Left ventricle myocardium inferior (tissue), 1 donor: Measurements from ENCODE around the gene TSC22D2. TPM values are rescaled to one million over a fixed set of nuclear protein-coding genes. Genes with fewer than 3 reads are reported as not detected.

Source experiments
- DNase-seq: peaks from one replicate; pipeline ENCODE4 v3.0.0-alpha.2; 2020
- H3K27ac ChIP-seq: fragments of 200-600 bp; replicated peaks from 2 replicates; pipeline ENCODE4 v1.8.0; 2021
- H3K27me3 ChIP-seq: fragments of 200-600 bp; 2 replicates; pipeline ENCODE4 v1.8.0; 2021; ENCODE audit warnings: low read depth
- H3K36me3 ChIP-seq: fragments of 200-600 bp; 2 replicates; pipeline ENCODE4 v1.8.0; 2021
- H3K4me1 ChIP-seq: fragments of 200-600 bp; 2 replicates; pipeline ENCODE4 v1.8.0; 2021
- H3K4me3 ChIP-seq: fragments of 200-600 bp; 2 replicates; pipeline ENCODE4 v1.8.0; 2021; ENCODE audit warnings: mild to moderate bottlenecking, moderate library complexity
- H3K9me3 ChIP-seq: fragments of 200-600 bp; replicated peaks from 2 replicates; pipeline ENCODE4 v1.8.0; 2021
- CTCF ChIP-seq: fragments of 200-600 bp; IDR thresholded peaks from 2 replicates; pipeline ENCODE4 v1.8.0; 2021; ENCODE audit warnings: antibody characterized with exemption, mild to moderate bottlenecking, borderline replicate concordance
- intact Hi-C: fragments of 100-400 bp; cut with micrococcal nuclease; formaldehyde crosslinking; loops from one replicate; pipeline ENCODE4 v1.11.0; 2022
- total RNA-seq: library from RNA; stranded (reverse); fragmentation: NEBNext Ultra II Directional; extraction: Animal tissue kit (Norgen Biotek cat#: 25700); gene quantifications from one replicate; pipeline ENCODE4 v1.2.1, GENCODE V29; 2021
- donor health status: DM: no; HTN: yes; CAD: no; lungs with severe emphysema.

TSC22D2 gene
- total RNA-seq, 1 donor from 2014 or later, result 21.9 TPM

DNA sequence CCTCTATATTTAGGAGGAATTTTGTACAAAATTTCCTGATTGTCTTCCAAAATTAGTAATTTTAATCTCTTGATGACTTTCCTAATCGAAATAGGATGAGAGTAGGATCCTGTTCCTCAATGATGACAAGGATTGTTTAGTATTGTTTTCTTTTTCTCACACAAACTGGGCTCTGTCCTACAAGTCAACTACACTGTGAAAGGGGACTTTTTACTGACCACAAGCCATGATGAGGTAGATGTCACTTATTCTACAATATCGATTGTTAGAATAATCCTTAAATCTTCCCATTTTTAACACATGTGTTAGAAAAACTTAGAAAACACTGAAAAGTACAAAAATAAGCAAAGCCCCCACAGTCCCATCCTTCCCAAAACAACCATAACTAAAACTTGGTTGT lies 35.8 kb upstream of the TSC22D2 start:
- no peak for DNase-seq
- Histone ChIP-seq H3K4me3 (no peak overlapping the region), H3K27ac (peak overlapping the region; percentile 94), H3K9me3 (peaks cover 3% of the 10 kb centered on the region), H3K36me3 (no peaks in the 10 kb centered on the region), H3K27me3 (no peaks in the 10 kb centered on the region), H3K4me1 (peaks cover 44% of the 10 kb centered on the region)
- no peak for TF ChIP-seq CTCF
- intact Hi-C loops, result no loop called here

GRCh38 chr3:150372722-150373121 lies 35.4 kb upstream of the TSC22D2 start:
- intact Hi-C loops, result no loop called here
- H3K4me1 ChIP-seq, result peaks cover 44% of the 10 kb centered on the region

GRCh38 chr3:150373234-150373875 lies 34.7 kb upstream of the TSC22D2 start:
- no peak for TF ChIP-seq CTCF
- DNase-seq, result no peak
- Histone ChIP-seq H3K4me1 (peaks cover 44% of the 10 kb centered on the region), H3K9me3 (peaks cover 3% of the 10 kb centered on the region), H3K4me3 (no peak overlapping the region), H3K36me3 (no peaks in the 10 kb centered on the region), H3K27me3 (no peaks in the 10 kb centered on the region), H3K27ac (no peak overlapping the region)
- intact Hi-C loops, result no loop called here

More at GRCh38 chr3:150372722-150373121, 35.4 kb upstream of the TSC22D2 start:
- peaks cover 3% of the 10 kb centered on the region for H3K9me3 ChIP-seq
- peak overlapping the region; percentile 94 for H3K27ac ChIP-seq
- no peaks in the 10 kb centered on the region for H3K36me3 ChIP-seq
- DNase-seq, result no peak
- H3K4me3 ChIP-seq, result no peak overlapping the region
- TF ChIP-seq CTCF, result peak; percentile 17
- H3K27me3 ChIP-seq, result no peaks in the 10 kb centered on the region

GRCh38 chr3:150374975-150375374 lies 33.1 kb upstream of the TSC22D2 start:
- Histone ChIP-seq H3K4me3 (no peak overlapping the region), H3K27ac (no peak overlapping the region), H3K27me3 (no peaks in the 10 kb centered on the region), H3K4me1 (peaks cover 39% of the 10 kb centered on the region), H3K36me3 (no peaks in the 10 kb centered on the region), H3K9me3 (peaks cover 3% of the 10 kb centered on the region)
- intact Hi-C loops, result no loop called here
- DNase-seq, result no peak
- no peak for TF ChIP-seq CTCF

DNA sequence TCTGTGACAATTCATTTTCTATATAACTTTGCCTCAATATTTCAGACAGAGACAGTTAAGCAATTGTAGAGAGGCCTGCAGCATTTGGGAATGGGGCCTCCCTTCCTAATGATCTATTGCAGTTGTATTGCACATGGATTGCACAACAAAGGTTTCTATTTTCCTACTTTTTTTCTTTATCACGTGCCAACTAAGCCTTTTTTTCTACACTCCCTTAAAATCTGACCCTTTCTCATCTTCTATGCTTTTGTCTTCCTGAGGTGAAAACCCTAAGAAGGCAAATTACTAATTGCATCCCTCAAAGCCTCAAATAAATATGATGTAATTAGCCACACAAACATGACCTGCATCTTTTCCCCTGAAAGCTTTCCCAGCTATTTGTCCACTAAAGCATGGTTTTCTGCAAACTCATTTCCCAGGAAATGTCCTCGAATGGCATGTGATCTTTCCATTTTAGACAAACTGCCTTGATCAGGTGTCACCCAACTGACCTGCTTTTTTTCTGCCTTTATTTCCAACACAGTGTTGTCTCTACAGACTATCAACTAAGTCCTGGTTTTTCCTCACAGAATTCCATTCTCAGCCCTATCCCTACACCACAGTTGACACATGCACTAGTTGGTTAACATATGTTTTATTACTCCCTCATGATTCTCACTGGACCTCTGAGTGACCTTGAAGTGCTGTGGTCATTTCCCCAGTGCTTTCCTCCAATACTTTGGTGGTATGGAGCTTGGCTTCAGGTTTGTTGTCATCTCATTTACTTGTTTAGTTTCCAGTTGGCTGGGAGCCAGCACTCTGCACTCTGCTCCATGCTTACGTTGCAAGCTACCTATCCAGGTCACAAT lies 31.9 kb upstream of the TSC22D2 start:
- H3K4me3 ChIP-seq, result no peak overlapping the region
- no peak for DNase-seq
- peaks cover 3% of the 10 kb centered on the region for H3K9me3 ChIP-seq

More for the DNA sequence above, 31.9 kb upstream of the TSC22D2 start:
- no peak for TF ChIP-seq CTCF
- Histone ChIP-seq H3K27me3 (no peaks in the 10 kb centered on the region), H3K27ac (peak overlapping the region; percentile 17), H3K36me3 (no peaks in the 10 kb centered on the region), H3K4me1 (peaks cover 27% of the 10 kb centered on the region)
- intact Hi-C loops, result no loop called here
